ENCODE data around the gene CHRND.

GRCh38 chr2:232573042-232573441, 47.1 kb downstream of the CHRND start:
- TF ChIP-seq POLR2A (IDR thresholded peaks at IDR 0.05), result no peak
- TF ChIP-seq CTCF (IDR thresholded peaks at IDR 0.05), result no peak

Data from heart left ventricle (tissue), 13 donors.